ENCODE data around the gene UGT3A1. TPM values are rescaled to one million over a fixed set of nuclear protein-coding genes. Genes with fewer than 3 reads are reported as not detected.
"Not testable (repeated sequence)": the region's sequence is repeated elsewhere in the genome, so short reads cannot be mapped to it uniquely, and the experiment has no call there.

Gene UGT3A1
- total RNA-seq, 1 donor from 2014 or later: 12.5 TPM

GRCh38 chr5:36026706-36027465, 35.7 kb upstream of the UGT3A1 start:
- no peaks in the 10 kb centered on the region for H3K9me3 ChIP-seq (ENCODE audit: control insufficient read depth in 3 of 3, low read length in 3 of 3)
- no peak overlapping the region for H3K4me3 ChIP-seq (ENCODE audit: low read length in 3 of 3)
- H3K27ac ChIP-seq (ENCODE audit: low read depth, low read length): no peak overlapping the region
- no peaks in the 10 kb centered on the region for H3K27me3 ChIP-seq (ENCODE audit: control insufficient read depth in 3 of 3, insufficient read depth in 3 of 3, low read length in 3 of 3)
- H3K36me3 ChIP-seq (ENCODE audit: control insufficient read depth in 3 of 3, insufficient read depth in 3 of 3, low read length in 3 of 3): no peaks in the 10 kb centered on the region
- H3K4me1 ChIP-seq (ENCODE audit: control insufficient read depth in 3 of 3, insufficient read depth in 3 of 3, low read length in 3 of 3): no peaks in the 10 kb centered on the region
- H3K9ac ChIP-seq (ENCODE audit: low read depth in 1 of 3, low read length in 3 of 3): no peak overlapping the region

- not testable (repeated sequence) for H3K36me3 ChIP-seq (ENCODE audit: control insufficient read depth in 3 of 3, insufficient read depth in 3 of 3, low read length in 3 of 3); H3K9me3 ChIP-seq (ENCODE audit: control insufficient read depth in 3 of 3, low read length in 3 of 3); H3K4me1 ChIP-seq (ENCODE audit: control insufficient read depth in 3 of 3, insufficient read depth in 3 of 3, low read length in 3 of 3); H3K27ac ChIP-seq (ENCODE audit: low read depth, low read length); H3K27me3 ChIP-seq (ENCODE audit: control insufficient read depth in 3 of 3, insufficient read depth in 3 of 3, low read length in 3 of 3); H3K4me3 ChIP-seq (ENCODE audit: low read length in 3 of 3); H3K9ac ChIP-seq (ENCODE audit: low read depth in 1 of 3, low read length in 3 of 3)
Measured at GRCh38 chr5:36022246-36022645, 31.1 kb upstream of the UGT3A1 start.

- not testable (repeated sequence) for H3K4me3 ChIP-seq (ENCODE audit: low read length in 3 of 3); H3K27me3 ChIP-seq (ENCODE audit: control insufficient read depth in 3 of 3, insufficient read depth in 3 of 3, low read length in 3 of 3); H3K36me3 ChIP-seq (ENCODE audit: control insufficient read depth in 3 of 3, insufficient read depth in 3 of 3, low read length in 3 of 3); H3K9me3 ChIP-seq (ENCODE audit: control insufficient read depth in 3 of 3, low read length in 3 of 3); H3K27ac ChIP-seq (ENCODE audit: low read depth, low read length); H3K9ac ChIP-seq (ENCODE audit: low read depth in 1 of 3, low read length in 3 of 3)
- H3K4me1 ChIP-seq (ENCODE audit: control insufficient read depth in 3 of 3, insufficient read depth in 3 of 3, low read length in 3 of 3): peaks cover 5 to 11% (median 10%) of the 10 kb centered on the region in 3 donors
Measured at GRCh38 chr5:36019584-36019983, 28.4 kb upstream of the UGT3A1 start.

- Histone ChIP-seq H3K9me3 (ENCODE audit: control insufficient read depth in 3 of 3, low read length in 3 of 3) (peaks cover 0 to 7% (median 2%) of the 10 kb centered on the region in 3 donors), H3K4me1 (ENCODE audit: control insufficient read depth in 3 of 3, insufficient read depth in 3 of 3, low read length in 3 of 3) (peaks cover 5 to 11% (median 10%) of the 10 kb centered on the region in 3 donors)
Measured at GRCh38 chr5:36017622-36018021, 26.4 kb upstream of the UGT3A1 start.

GRCh38 chr5:36017004-36017403, 25.8 kb upstream of the UGT3A1 start:
- H3K27ac ChIP-seq (ENCODE audit: low read depth, low read length): peak overlapping the region; percentile 52
- H3K9me3 ChIP-seq (ENCODE audit: control insufficient read depth in 3 of 3, low read length in 3 of 3): peaks cover 0 to 7% (median 2%) of the 10 kb centered on the region in 3 donors

More at GRCh38 chr5:36017622-36018021, 26.4 kb upstream of the UGT3A1 start:
- no peaks in the 10 kb centered on the region for H3K36me3 ChIP-seq (ENCODE audit: control insufficient read depth in 3 of 3, insufficient read depth in 3 of 3, low read length in 3 of 3)
- H3K27me3 ChIP-seq (ENCODE audit: control insufficient read depth in 3 of 3, insufficient read depth in 3 of 3, low read length in 3 of 3): no peaks in the 10 kb centered on the region
- H3K4me3 ChIP-seq (ENCODE audit: low read length in 3 of 3): no peak overlapping the region
- no peak overlapping the region for H3K9ac ChIP-seq (ENCODE audit: low read depth in 1 of 3, low read length in 3 of 3)
- peak overlapping the region; percentile 6 for H3K27ac ChIP-seq (ENCODE audit: low read depth, low read length)

GRCh38 chr5:36013182-36013581, 22.0 kb upstream of the UGT3A1 start:
- Histone ChIP-seq H3K27ac (ENCODE audit: low read depth, low read length) (no peak overlapping the region), H3K4me3 (ENCODE audit: low read length in 3 of 3) (no peak overlapping the region), H3K4me1 (ENCODE audit: control insufficient read depth in 3 of 3, insufficient read depth in 3 of 3, low read length in 3 of 3) (peaks cover 5 to 11% (median 10%) of the 10 kb centered on the region in 3 donors), H3K27me3 (ENCODE audit: control insufficient read depth in 3 of 3, insufficient read depth in 3 of 3, low read length in 3 of 3) (no peaks in the 10 kb centered on the region), H3K9me3 (ENCODE audit: control insufficient read depth in 3 of 3, low read length in 3 of 3) (peaks cover 0 to 12% (median 0%) of the 10 kb centered on the region in 3 donors), H3K36me3 (ENCODE audit: control insufficient read depth in 3 of 3, insufficient read depth in 3 of 3, low read length in 3 of 3) (no peaks in the 10 kb centered on the region), H3K9ac (ENCODE audit: low read depth in 1 of 3, low read length in 3 of 3) (no peak overlapping the region)

More at GRCh38 chr5:36017004-36017403, 25.8 kb upstream of the UGT3A1 start:
- no peak overlapping the region for H3K4me3 ChIP-seq (ENCODE audit: low read length in 3 of 3)
- H3K9ac ChIP-seq (ENCODE audit: low read depth in 1 of 3, low read length in 3 of 3): no peak overlapping the region
- H3K4me1 ChIP-seq (ENCODE audit: control insufficient read depth in 3 of 3, insufficient read depth in 3 of 3, low read length in 3 of 3): peaks cover 5 to 11% (median 10%) of the 10 kb centered on the region in 3 donors
- H3K36me3 ChIP-seq (ENCODE audit: control insufficient read depth in 3 of 3, insufficient read depth in 3 of 3, low read length in 3 of 3): no peaks in the 10 kb centered on the region
- no peaks in the 10 kb centered on the region for H3K27me3 ChIP-seq (ENCODE audit: control insufficient read depth in 3 of 3, insufficient read depth in 3 of 3, low read length in 3 of 3)

GRCh38 chr5:36009698-36010097, 18.5 kb upstream of the UGT3A1 start:
- H3K36me3 ChIP-seq (ENCODE audit: control insufficient read depth in 3 of 3, insufficient read depth in 3 of 3, low read length in 3 of 3): no peaks in the 10 kb centered on the region
- H3K9ac ChIP-seq (ENCODE audit: low read depth in 1 of 3, low read length in 3 of 3): no peak overlapping the region
- H3K4me1 ChIP-seq (ENCODE audit: control insufficient read depth in 3 of 3, insufficient read depth in 3 of 3, low read length in 3 of 3): no peaks in the 10 kb centered on the region
- no peak overlapping the region for H3K27ac ChIP-seq (ENCODE audit: low read depth, low read length)
- H3K4me3 ChIP-seq (ENCODE audit: low read length in 3 of 3): no peak overlapping the region
- peaks cover 0 to 10% (median 0%) of the 10 kb centered on the region in 3 donors for H3K9me3 ChIP-seq (ENCODE audit: control insufficient read depth in 3 of 3, low read length in 3 of 3)
- no peaks in the 10 kb centered on the region for H3K27me3 ChIP-seq (ENCODE audit: control insufficient read depth in 3 of 3, insufficient read depth in 3 of 3, low read length in 3 of 3)

GRCh38 chr5:36007366-36007765, 16.2 kb upstream of the UGT3A1 start:
- no peaks in the 10 kb centered on the region for H3K27me3 ChIP-seq (ENCODE audit: control insufficient read depth in 3 of 3, insufficient read depth in 3 of 3, low read length in 3 of 3)
- no peak overlapping the region for H3K4me3 ChIP-seq (ENCODE audit: low read length in 3 of 3)
- H3K36me3 ChIP-seq (ENCODE audit: control insufficient read depth in 3 of 3, insufficient read depth in 3 of 3, low read length in 3 of 3): no peaks in the 10 kb centered on the region
- peaks cover 0 to 5% (median 0%) of the 10 kb centered on the region in 3 donors for H3K9me3 ChIP-seq (ENCODE audit: control insufficient read depth in 3 of 3, low read length in 3 of 3)
- no peak overlapping the region for H3K27ac ChIP-seq (ENCODE audit: low read depth, low read length)
- no peak overlapping the region for H3K9ac ChIP-seq (ENCODE audit: low read depth in 1 of 3, low read length in 3 of 3)
- H3K4me1 ChIP-seq (ENCODE audit: control insufficient read depth in 3 of 3, insufficient read depth in 3 of 3, low read length in 3 of 3): no peaks in the 10 kb centered on the region

GRCh38 chr5:36006163-36006562, 15.0 kb upstream of the UGT3A1 start:
- H3K27me3 ChIP-seq (ENCODE audit: control insufficient read depth in 3 of 3, insufficient read depth in 3 of 3, low read length in 3 of 3): no peaks in the 10 kb centered on the region
- no peak overlapping the region for H3K4me3 ChIP-seq (ENCODE audit: low read length in 3 of 3)
- no peak overlapping the region for H3K9ac ChIP-seq (ENCODE audit: low read depth in 1 of 3, low read length in 3 of 3)
- no peaks in the 10 kb centered on the region for H3K4me1 ChIP-seq (ENCODE audit: control insufficient read depth in 3 of 3, insufficient read depth in 3 of 3, low read length in 3 of 3)
- no peak overlapping the region for H3K27ac ChIP-seq (ENCODE audit: low read depth, low read length)
- no peaks in the 10 kb centered on the region for H3K36me3 ChIP-seq (ENCODE audit: control insufficient read depth in 3 of 3, insufficient read depth in 3 of 3, low read length in 3 of 3)
- peaks cover 0 to 5% (median 0%) of the 10 kb centered on the region in 3 donors for H3K9me3 ChIP-seq (ENCODE audit: control insufficient read depth in 3 of 3, low read length in 3 of 3)

GRCh38 chr5:36001032-36001431, 9.8 kb upstream of the UGT3A1 start:
- H3K4me1 ChIP-seq (ENCODE audit: control insufficient read depth in 3 of 3, insufficient read depth in 3 of 3, low read length in 3 of 3): no peaks in the 10 kb centered on the region
- H3K36me3 ChIP-seq (ENCODE audit: control insufficient read depth in 3 of 3, insufficient read depth in 3 of 3, low read length in 3 of 3): no peaks in the 10 kb centered on the region
- H3K9ac ChIP-seq (ENCODE audit: low read depth in 1 of 3, low read length in 3 of 3): no peak overlapping the region
- no peak overlapping the region for H3K4me3 ChIP-seq (ENCODE audit: low read length in 3 of 3)
- H3K27ac ChIP-seq (ENCODE audit: low read depth, low read length): no peak overlapping the region
- H3K9me3 ChIP-seq (ENCODE audit: control insufficient read depth in 3 of 3, low read length in 3 of 3): no peaks in the 10 kb centered on the region
- H3K27me3 ChIP-seq (ENCODE audit: control insufficient read depth in 3 of 3, insufficient read depth in 3 of 3, low read length in 3 of 3): no peaks in the 10 kb centered on the region

All from skeletal muscle tissue (tissue), 4 donors.